NCI-H187 treated with DMSO at 0.1 percent for 48 hours (cell line): ENCODE data around the gene DHX8.

Experiments
- DNase-seq: peaks from one replicate; lab custom pipeline; 2025; lab: John Stamatoyannopoulos, UW

The DHX8 gene

GRCh38 chr17:43548689-43549379 is 65.1 kb downstream of the DHX8 start:
- DNase-seq: no peak

- no peak for DNase-seq
These were observed 65.7 kb downstream of the DHX8 start for GRCh38 chr17:43549496-43549895.

GRCh38 chr17:43550754-43551153 is 67.0 kb downstream of the DHX8 start:
- DNase-seq: no peak

- DNase-seq: no peak
These were observed 68.6 kb downstream of the DHX8 start for GRCh38 chr17:43552229-43552837.

- no peak for DNase-seq
These were observed 69.8 kb downstream of the DHX8 start for GRCh38 chr17:43553573-43553972.

GRCh38 chr17:43554857-43555256 is 71.1 kb downstream of the DHX8 start:
- DNase-seq: no peak

- no peak for DNase-seq
These were observed 72.5 kb downstream of the DHX8 start for GRCh38 chr17:43556292-43556691.

GRCh38 chr17:43558805-43559160 is 75.0 kb downstream of the DHX8 start:
- no peak for DNase-seq

- no peak for DNase-seq
These were observed 75.5 kb downstream of the DHX8 start for GRCh38 chr17:43559161-43559816.

- no peak for DNase-seq
These were observed 77.0 kb downstream of the DHX8 start for GRCh38 chr17:43560461-43561427.

- DNase-seq: no peak
These were observed 79.2 kb downstream of the DHX8 start for GRCh38 chr17:43562679-43563599.

- no peak for DNase-seq
These were observed 80.1 kb downstream of the DHX8 start for GRCh38 chr17:43563600-43564594.

GRCh38 chr17:43568506-43569082 is 84.8 kb downstream of the DHX8 start:
- no peak for DNase-seq

GRCh38 chr17:43570518-43570928 is 86.7 kb downstream of the DHX8 start:
- DNase-seq: no peak

- no peak for DNase-seq
These were observed 88.7 kb downstream of the DHX8 start for GRCh38 chr17:43572368-43572980.

GRCh38 chr17:43573579-43574321 is 90.0 kb downstream of the DHX8 start:
- DNase-seq: no peak

GRCh38 chr17:43574348-43574747 is 90.6 kb downstream of the DHX8 start:
- DNase-seq: no peak

- no peak for DNase-seq
These were observed 91.2 kb downstream of the DHX8 start for GRCh38 chr17:43574896-43575525.
